Chondrocyte (in vitro differentiated cells): Measurements from ENCODE around the gene ARMC9. TPM values are rescaled to one million over a fixed set of nuclear protein-coding genes. Genes with fewer than 3 reads are reported as not detected.

Experiments used
- DNase-seq: peaks from one replicate; pipeline ENCODE4 v3.0.0; 2021; ENCODE audit warnings: mixed read lengths, low spot score
- H3K27ac Mint-ChIP-seq: one replicate; pipeline ENCODE4 v1.8.0; 2021; ENCODE audit warnings: mild to moderate bottlenecking, moderate library complexity, mixed read lengths; ENCODE audit not compliant: unreplicated experiment
- H3K27me3 Mint-ChIP-seq: 2 replicates; pipeline ENCODE4 v1.8.0; 2021; ENCODE audit warnings: low read depth, mixed read lengths
- H3K36me3 Mint-ChIP-seq: 2 replicates; pipeline ENCODE4 v1.8.0; 2021; ENCODE audit warnings: low read depth, mixed read lengths
- H3K4me1 Mint-ChIP-seq: 2 replicates; pipeline ENCODE4 v1.8.0; 2021; ENCODE audit warnings: low read depth, mild to moderate bottlenecking, mixed read lengths
- H3K4me3 Mint-ChIP-seq: one replicate; pipeline ENCODE4 v1.8.0; 2021; ENCODE audit warnings: mild to moderate bottlenecking, moderate library complexity, mixed read lengths; ENCODE audit not compliant: unreplicated experiment
- H3K9me3 Mint-ChIP-seq: 2 replicates; pipeline ENCODE4 v1.8.0; 2021; ENCODE audit warnings: low read depth, mixed read lengths
- total RNA-seq: library from RNA; stranded (reverse); gene quantifications from 3 replicates; pipeline ENCODE4 v1.2.1, GENCODE V29; 2021
- TF ChIP-seq, protein P1 (sequence below): fragments of 200-600 bp; sonication (generic); IDR thresholded peaks from 2 replicates; pipeline ENCODE4 v1.5.0; 2021; ENCODE audit warnings: antibody characterized with exemption, mild to moderate bottlenecking, moderate library complexity

Gene ARMC9
- total RNA-seq, 1 donor from 2014 or later: 188 TPM

DNA sequence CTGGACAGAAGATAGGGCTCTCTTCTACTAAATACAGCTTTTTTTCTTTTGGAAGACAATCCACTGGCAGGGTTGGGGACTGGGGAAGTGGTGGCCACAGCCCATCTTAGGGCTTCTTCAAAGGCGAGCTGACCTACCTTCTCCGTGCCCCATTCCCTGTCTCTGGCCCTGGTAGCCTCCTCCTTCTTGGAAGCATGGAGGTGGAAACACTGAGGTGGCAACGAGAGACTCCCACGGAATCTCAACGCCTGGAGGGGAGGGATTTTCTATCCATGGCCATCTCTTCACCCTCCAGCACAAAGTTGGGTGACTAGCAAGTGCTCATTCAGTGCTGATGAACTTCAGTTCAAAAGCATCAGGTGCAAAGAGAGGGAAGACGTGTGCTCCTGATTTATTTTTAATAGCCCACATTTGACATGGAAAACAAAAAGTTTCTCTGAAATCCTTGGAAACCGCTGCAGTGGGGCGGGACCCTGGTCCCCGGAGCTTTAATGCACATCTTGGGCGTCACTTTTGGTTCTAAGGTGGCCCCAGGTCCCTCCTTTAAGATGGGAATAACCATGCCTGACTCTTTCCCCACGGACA, 633 bp upstream of the ARMC9 start:
- Mint-ChIP-seq H3K4me1 (peaks cover 49% of the 10 kb centered on the region), H3K9me3 (no peaks in the 10 kb centered on the region), H3K27me3 (no peaks in the 10 kb centered on the region), H3K4me3 (peak overlapping the region; percentile 85), H3K27ac (peak overlapping the region; percentile 94), H3K36me3 (peaks cover 17% of the 10 kb centered on the region)
- TF ChIP-seq, protein P1, sequence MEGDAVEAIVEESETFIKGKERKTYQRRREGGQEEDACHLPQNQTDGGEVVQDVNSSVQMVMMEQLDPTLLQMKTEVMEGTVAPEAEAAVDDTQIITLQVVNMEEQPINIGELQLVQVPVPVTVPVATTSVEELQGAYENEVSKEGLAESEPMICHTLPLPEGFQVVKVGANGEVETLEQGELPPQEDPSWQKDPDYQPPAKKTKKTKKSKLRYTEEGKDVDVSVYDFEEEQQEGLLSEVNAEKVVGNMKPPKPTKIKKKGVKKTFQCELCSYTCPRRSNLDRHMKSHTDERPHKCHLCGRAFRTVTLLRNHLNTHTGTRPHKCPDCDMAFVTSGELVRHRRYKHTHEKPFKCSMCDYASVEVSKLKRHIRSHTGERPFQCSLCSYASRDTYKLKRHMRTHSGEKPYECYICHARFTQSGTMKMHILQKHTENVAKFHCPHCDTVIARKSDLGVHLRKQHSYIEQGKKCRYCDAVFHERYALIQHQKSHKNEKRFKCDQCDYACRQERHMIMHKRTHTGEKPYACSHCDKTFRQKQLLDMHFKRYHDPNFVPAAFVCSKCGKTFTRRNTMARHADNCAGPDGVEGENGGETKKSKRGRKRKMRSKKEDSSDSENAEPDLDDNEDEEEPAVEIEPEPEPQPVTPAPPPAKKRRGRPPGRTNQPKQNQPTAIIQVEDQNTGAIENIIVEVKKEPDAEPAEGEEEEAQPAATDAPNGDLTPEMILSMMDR: no peak
- no peak for DNase-seq

DNA sequence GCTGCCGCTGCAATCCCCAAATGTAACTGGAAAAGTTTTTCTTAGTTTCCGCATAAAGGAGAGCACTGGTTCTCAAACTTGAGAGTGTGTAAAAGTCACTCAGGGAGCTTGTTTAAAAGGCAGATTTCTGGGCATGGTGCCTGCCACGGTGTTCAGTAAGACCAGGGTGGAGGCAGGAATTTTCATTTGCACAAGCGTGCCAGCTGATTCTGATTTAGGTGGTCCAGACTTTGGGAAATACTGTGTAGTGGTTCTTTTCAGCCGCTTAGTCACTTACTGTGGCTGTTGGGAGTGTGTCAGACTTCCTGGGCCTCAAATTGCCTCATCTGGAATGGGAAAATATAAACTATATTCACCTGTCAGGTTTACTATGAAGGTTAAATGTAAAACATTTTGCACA, 788 bp downstream of the ARMC9 start:
- Mint-ChIP-seq H3K27me3 (no peaks in the 10 kb centered on the region), H3K36me3 (peaks cover 26% of the 10 kb centered on the region), H3K9me3 (no peaks in the 10 kb centered on the region), H3K27ac (peak overlapping the region; percentile 95), H3K4me3 (peak overlapping the region; percentile 91), H3K4me1 (peaks cover 56% of the 10 kb centered on the region)
- TF ChIP-seq, protein P1: no peak
- no peak for DNase-seq

DNA sequence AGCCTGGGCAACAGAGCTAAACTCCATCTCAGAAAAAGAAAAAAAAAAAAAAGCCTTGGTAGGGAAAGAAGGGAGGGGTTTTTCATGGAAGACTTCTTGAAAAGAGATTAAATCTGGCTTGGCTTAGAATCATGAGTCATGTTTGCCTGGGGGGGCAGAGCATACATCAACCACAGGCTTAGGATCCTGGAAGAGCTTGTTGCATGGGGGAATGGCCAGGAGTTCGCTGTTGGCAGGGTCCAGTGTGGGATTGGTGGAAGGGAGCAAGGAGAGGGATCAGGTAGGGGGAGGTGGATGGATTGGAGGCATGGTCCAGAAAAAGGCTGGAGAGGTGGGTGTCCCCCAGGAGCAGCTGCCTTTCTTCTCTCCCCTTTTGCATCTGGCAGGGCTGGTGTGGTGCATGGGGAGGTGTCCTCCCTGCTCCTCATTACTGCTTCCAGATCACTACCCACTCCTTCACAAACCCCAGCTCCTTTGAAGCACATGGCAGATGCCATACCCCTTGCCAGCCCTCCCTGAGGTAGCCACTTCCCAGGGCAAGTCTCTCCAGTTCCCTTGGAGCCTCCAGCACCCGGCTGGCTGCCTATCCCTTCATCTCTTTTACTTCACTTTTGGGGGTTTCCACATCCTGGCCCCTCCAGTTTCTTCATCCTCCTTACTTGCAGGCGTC, 2.5 kb downstream of the ARMC9 start:
- peak overlapping the region; percentile 91 for H3K4me3 Mint-ChIP-seq
- no peaks in the 10 kb centered on the region for H3K9me3 Mint-ChIP-seq
- TF ChIP-seq, protein P1: no peak
- peak overlapping the region; percentile 95 for H3K27ac Mint-ChIP-seq
- H3K36me3 Mint-ChIP-seq: peaks cover 36% of the 10 kb centered on the region
- no peaks in the 10 kb centered on the region for H3K27me3 Mint-ChIP-seq
- peaks cover 74% of the 10 kb centered on the region for H3K4me1 Mint-ChIP-seq
- no peak for DNase-seq

DNA sequence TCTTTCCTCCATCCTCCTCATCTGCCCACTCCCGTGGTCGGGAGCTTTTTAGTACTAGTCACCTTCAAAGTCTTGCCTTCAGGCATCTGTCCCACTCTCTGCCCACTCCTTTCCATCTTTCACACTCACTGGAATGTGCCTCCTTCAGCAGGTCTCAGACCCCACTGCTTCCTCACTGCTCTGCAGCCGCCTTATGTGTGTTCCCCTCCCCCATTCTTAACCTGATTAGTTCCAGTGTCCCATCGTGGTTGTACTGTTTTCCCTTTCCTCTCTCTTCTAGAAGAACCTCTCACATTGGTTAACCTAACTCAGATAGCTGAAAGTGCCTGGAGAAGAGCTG, 3.0 kb downstream of the ARMC9 start:
- H3K27ac Mint-ChIP-seq: peak overlapping the region; percentile 95
- H3K9me3 Mint-ChIP-seq: no peaks in the 10 kb centered on the region
- peak overlapping the region; percentile 91 for H3K4me3 Mint-ChIP-seq
- no peaks in the 10 kb centered on the region for H3K27me3 Mint-ChIP-seq
- peaks cover 36% of the 10 kb centered on the region for H3K36me3 Mint-ChIP-seq
- peaks cover 78% of the 10 kb centered on the region for H3K4me1 Mint-ChIP-seq
- no peak for DNase-seq
- TF ChIP-seq, protein P1: no peak

DNA sequence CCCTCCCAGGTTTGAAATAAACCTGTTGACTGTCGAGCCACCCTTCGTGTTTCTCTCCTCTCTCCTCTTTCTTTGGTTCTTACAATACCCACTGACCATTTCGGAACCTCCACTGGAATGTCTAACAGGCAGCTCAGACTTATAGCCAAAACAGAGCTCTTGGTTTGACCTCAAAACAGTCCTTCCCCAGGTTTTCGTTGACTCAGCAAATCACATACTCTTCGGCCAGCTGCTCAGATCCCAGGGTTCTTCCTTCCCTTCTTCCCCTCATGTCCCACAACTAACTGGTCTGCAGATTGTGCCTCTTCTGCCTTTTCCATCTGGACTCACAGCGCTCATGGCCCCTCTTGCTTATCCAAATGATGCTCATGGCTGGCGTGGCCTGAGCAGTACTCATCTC, 4.7 kb downstream of the ARMC9 start:
- peak overlapping the region; percentile 20 for H3K4me3 Mint-ChIP-seq
- DNase-seq: no peak
- no peaks in the 10 kb centered on the region for H3K27me3 Mint-ChIP-seq
- peak overlapping the region; percentile 95 for H3K27ac Mint-ChIP-seq
- H3K36me3 Mint-ChIP-seq: peaks cover 41% of the 10 kb centered on the region
- no peaks in the 10 kb centered on the region for H3K9me3 Mint-ChIP-seq
- peaks cover 80% of the 10 kb centered on the region for H3K4me1 Mint-ChIP-seq
- TF ChIP-seq, protein P1: no peak
